NCI-H2196 treated with DMSO at 0.1 percent for 48 hours (cell line): ENCODE data around the gene ERP44.
"Not testable (repeated sequence)": the region's sequence is repeated elsewhere in the genome, so short reads cannot be mapped to it uniquely, and the experiment has no call there.

Experiments used
- DNase-seq: peaks from one replicate; lab custom pipeline; 2025; ENCODE audit not compliant: unreplicated experiment; lab: John Stamatoyannopoulos, UW

The ERP44 gene

GRCh38 chr9:100098887-100099721, at the start of gene ERP44, which contains the start of gene INVS:
Gene ERP44 (minus strand): TSS chr9:100099000. CDS start chr9:100098840, 160 bp downstream.
Gene INVS (plus strand): TSS chr9:100099243. CDS start chr9:100104522, 5,279 bp downstream.
- peak; percentile 99 for DNase-seq

GRCh38 chr9:100145976-100146375, 47.2 kb upstream of the ERP44 start:
- not testable (repeated sequence) for DNase-seq

GRCh38 chr9:100145167-100145934, 46.6 kb upstream of the ERP44 start:
- DNase-seq, result not testable (repeated sequence)

- not testable (repeated sequence) for DNase-seq
Measured at GRCh38 chr9:100141862-100142261, 43.1 kb upstream of the ERP44 start.

GRCh38 chr9:100140303-100140702, 41.5 kb upstream of the ERP44 start:
- DNase-seq, result not testable (repeated sequence)

- not testable (repeated sequence) for DNase-seq
Measured at GRCh38 chr9:100136799-100137198, 38.0 kb upstream of the ERP44 start.

- DNase-seq, result no peak
Measured at GRCh38 chr9:100134731-100135130, 35.9 kb upstream of the ERP44 start.

GRCh38 chr9:100131875-100132430, 33.2 kb upstream of the ERP44 start:
- DNase-seq, result no peak

- no peak for DNase-seq
Measured at GRCh38 chr9:100131216-100131615, 32.4 kb upstream of the ERP44 start.

- DNase-seq, result no peak
Measured at GRCh38 chr9:100129772-100130171, 31.0 kb upstream of the ERP44 start.

- DNase-seq, result no peak
Measured at GRCh38 chr9:100126423-100126822, 27.6 kb upstream of the ERP44 start.

GRCh38 chr9:100125910-100126309, 27.1 kb upstream of the ERP44 start:
- DNase-seq, result no peak

- DNase-seq, result no peak
Measured at GRCh38 chr9:100125236-100125635, 26.4 kb upstream of the ERP44 start.

GRCh38 chr9:100120286-100120685, 21.5 kb upstream of the ERP44 start:
- no peak for DNase-seq

- DNase-seq, result no peak
Measured at GRCh38 chr9:100117316-100117715, 18.5 kb upstream of the ERP44 start.

- no peak for DNase-seq
Measured at GRCh38 chr9:100112677-100113336, 14.0 kb upstream of the ERP44 start.

GRCh38 chr9:100111235-100111634, 12.4 kb upstream of the ERP44 start:
- peak; percentile 31 for DNase-seq

GRCh38 chr9:100108559-100108958, 9.8 kb upstream of the ERP44 start:
- peak; percentile 18 for DNase-seq

GRCh38 chr9:100106616-100107015, 7.8 kb upstream of the ERP44 start:
- no peak for DNase-seq

GRCh38 chr9:100105861-100106260, 7.1 kb upstream of the ERP44 start:
- no peak for DNase-seq

- DNase-seq, result no peak
Measured at GRCh38 chr9:100104314-100104713, 5.5 kb upstream of the ERP44 start.
